Measurements from ENCODE around the gene TOB2.

The TOB2 gene

DNA sequence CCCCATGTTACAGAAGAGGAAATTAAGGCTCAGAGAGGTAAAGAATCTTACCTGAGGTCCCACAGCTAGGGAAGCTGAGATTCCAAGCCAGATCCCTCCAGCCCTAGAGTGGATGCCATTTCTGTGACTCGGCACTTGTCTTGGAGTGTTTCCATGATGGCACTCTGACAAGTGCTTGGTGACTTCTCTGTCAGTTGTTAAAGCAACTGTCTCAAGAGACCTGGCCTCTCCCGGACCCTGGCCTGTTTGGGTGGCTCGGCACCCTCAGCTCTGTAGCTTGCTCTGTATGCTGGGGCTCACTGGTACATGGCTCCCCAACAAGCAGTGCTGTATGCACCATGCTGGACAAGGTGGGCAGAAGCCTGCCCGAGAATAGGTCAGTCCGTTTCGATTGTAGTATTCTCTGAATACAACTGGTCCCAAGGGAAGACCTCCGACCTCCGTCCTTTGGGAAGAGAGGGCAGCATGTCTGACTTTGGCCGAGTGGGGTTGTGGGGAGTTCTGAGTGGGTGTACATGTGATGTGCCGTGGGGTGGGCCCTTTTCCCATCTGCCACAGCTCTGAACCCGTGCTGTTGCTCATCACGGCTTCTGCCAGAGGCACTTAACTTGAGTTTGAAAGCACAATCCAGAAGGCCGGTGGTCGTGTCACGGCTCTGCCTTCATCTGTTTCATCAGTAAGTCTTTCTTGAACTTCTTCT is 34.7 kb upstream of the TOB2 start:
- H3K27ac ChIP-seq (ENCODE audit: insufficient read depth, low read length, poor library complexity, severe bottlenecking) = no peak overlapping the region
- no peak for DNase-seq
- H3K4me1 ChIP-seq (ENCODE audit: control insufficient read depth, insufficient read depth, low read length, poor library complexity, severe bottlenecking) = no peaks in the 10 kb centered on the region
- no peak overlapping the region for H3K4me3 ChIP-seq (ENCODE audit: insufficient read depth, low read depth, low read length, poor library complexity, severe bottlenecking)
- H3K27me3 ChIP-seq (replicated peaks; ENCODE audit: control insufficient read depth, insufficient read depth, low read length, poor library complexity, severe bottlenecking) = no peaks in the 10 kb centered on the region
- H3K9me3 ChIP-seq (ENCODE audit: control insufficient read depth, low read length) = no peaks in the 10 kb centered on the region
- peaks cover 8% of the 10 kb centered on the region for H3K36me3 ChIP-seq (ENCODE audit: control insufficient read depth, insufficient read depth, low read length)

DNA sequence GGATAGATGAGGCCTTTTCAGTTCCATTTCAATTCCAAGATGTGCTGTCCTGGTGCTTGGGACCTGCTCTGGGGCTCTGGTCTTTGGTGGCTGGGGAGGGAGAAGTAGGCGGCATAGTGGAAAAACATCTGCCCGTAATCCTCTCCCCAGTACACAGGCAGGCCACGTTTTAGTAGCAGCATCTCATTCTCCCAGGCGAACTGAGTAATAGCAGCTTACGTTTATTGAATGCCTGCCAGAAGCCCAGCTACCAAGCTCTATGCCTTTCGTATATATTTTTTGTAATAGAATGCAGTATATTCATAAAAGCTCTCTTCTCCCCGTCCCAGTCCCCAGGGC is 33.8 kb upstream of the TOB2 start:
- peaks cover 8% of the 10 kb centered on the region for H3K36me3 ChIP-seq (ENCODE audit: control insufficient read depth, insufficient read depth, low read length)
- H3K4me3 ChIP-seq (ENCODE audit: insufficient read depth, low read depth, low read length, poor library complexity, severe bottlenecking) = no peak overlapping the region
- H3K9me3 ChIP-seq (ENCODE audit: control insufficient read depth, low read length) = no peaks in the 10 kb centered on the region
- H3K27me3 ChIP-seq (replicated peaks; ENCODE audit: control insufficient read depth, insufficient read depth, low read length, poor library complexity, severe bottlenecking) = no peaks in the 10 kb centered on the region
- no peak overlapping the region for H3K27ac ChIP-seq (ENCODE audit: insufficient read depth, low read length, poor library complexity, severe bottlenecking)
- DNase-seq = no peak
- H3K4me1 ChIP-seq (ENCODE audit: control insufficient read depth, insufficient read depth, low read length, poor library complexity, severe bottlenecking) = no peaks in the 10 kb centered on the region

DNA sequence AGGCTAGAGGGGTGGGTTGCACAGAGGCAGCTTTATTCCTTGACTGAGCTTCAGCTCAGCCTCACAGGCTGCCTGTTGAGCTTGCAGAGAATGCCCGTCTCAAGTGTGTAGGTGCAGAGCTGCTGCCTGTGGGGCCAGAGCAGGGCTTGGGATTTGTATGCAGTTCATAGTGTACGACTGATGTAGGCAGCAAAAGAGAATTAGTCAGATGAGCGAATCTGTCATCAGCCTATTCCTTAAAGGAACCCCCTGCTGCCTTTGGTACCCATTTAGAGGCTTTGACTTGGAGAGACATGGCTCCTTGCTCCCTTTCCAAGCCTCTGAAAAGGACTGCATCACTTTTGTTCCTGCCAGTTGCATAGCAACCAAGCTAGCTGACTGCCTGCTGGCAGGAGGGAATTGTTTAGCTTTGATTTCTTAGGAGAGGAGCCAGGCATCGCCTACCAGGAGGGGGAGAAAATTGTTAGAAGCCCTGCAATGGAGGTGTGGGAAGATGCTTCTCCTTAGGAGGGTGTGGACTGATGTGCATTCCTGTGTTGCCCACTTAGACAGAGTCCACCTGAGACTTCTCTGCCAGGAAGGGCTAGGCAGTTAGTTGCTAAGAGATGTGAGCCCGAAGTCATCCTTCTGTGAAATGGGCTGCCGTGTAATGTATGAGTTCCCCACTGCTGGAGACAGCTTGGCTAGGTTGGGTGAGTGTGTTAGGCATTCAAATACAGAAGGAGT is 33.2 kb upstream of the TOB2 start:
- Histone ChIP-seq H3K27me3 (replicated peaks; ENCODE audit: control insufficient read depth, insufficient read depth, low read length, poor library complexity, severe bottlenecking) (no peaks in the 10 kb centered on the region), H3K36me3 (ENCODE audit: control insufficient read depth, insufficient read depth, low read length) (peaks cover 8% of the 10 kb centered on the region), H3K9me3 (ENCODE audit: control insufficient read depth, low read length) (no peaks in the 10 kb centered on the region), H3K4me1 (ENCODE audit: control insufficient read depth, insufficient read depth, low read length, poor library complexity, severe bottlenecking) (no peaks in the 10 kb centered on the region), H3K27ac (ENCODE audit: insufficient read depth, low read length, poor library complexity, severe bottlenecking) (no peak overlapping the region), H3K4me3 (ENCODE audit: insufficient read depth, low read depth, low read length, poor library complexity, severe bottlenecking) (no peak overlapping the region)
- no peak for DNase-seq

DNA sequence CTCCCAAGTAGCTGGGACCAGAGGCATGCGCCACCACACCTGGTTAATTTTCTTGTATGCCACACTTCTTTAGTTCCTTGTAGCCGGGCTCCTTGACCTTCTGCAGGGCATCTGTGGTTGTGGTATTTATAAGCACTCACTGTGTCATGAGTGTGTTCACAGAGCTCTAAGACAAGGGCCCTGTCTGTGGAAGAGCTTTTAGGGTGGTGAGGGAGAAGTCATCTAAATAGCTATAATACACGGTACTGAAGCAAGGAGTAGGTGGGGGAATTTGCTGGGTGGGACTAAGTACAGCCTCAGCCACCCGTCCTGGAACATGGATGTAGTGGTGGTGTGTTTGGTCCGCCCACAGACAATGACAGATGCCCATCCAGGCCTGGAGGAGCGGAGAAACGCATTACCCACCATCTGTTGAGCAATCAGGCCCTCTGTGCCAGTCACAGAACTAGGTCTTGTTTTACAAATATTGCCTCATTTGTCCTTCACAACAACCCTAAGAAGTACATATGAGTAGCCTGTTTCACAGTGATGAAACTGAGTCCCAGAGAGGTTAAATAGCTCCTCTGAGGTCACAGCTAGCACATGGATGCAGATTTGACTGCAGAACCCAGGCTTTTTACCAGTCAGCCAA is 32.4 kb upstream of the TOB2 start:
- no peak for DNase-seq
- Histone ChIP-seq H3K9me3 (ENCODE audit: control insufficient read depth, low read length) (no peaks in the 10 kb centered on the region), H3K4me3 (ENCODE audit: insufficient read depth, low read depth, low read length, poor library complexity, severe bottlenecking) (no peak overlapping the region), H3K36me3 (ENCODE audit: control insufficient read depth, insufficient read depth, low read length) (peaks cover 8% of the 10 kb centered on the region), H3K27me3 (replicated peaks; ENCODE audit: control insufficient read depth, insufficient read depth, low read length, poor library complexity, severe bottlenecking) (no peaks in the 10 kb centered on the region), H3K4me1 (ENCODE audit: control insufficient read depth, insufficient read depth, low read length, poor library complexity, severe bottlenecking) (no peaks in the 10 kb centered on the region), H3K27ac (ENCODE audit: insufficient read depth, low read length, poor library complexity, severe bottlenecking) (no peak overlapping the region)

DNA sequence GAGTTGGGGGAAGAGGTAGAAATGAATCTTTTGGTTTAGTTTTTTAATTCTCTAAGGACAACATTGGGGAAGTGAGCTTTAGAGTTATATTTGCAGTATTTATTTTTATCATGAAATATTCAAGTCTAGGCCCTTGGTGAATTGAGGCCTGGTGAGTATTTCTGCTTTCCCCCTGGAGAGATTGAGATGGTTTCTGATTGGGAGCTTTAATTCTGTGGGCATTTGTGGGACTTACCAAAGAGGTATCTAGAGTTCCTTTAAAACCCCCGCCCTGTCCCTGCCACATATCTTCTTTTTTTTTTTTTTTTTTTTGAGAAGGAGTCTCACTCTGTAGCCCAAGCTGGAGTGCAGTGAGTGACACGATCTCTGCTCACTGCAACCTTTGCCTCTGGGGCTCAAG is 31.9 kb upstream of the TOB2 start:
- H3K4me1 ChIP-seq (ENCODE audit: control insufficient read depth, insufficient read depth, low read length, poor library complexity, severe bottlenecking) = no peaks in the 10 kb centered on the region
- no peak overlapping the region for H3K27ac ChIP-seq (ENCODE audit: insufficient read depth, low read length, poor library complexity, severe bottlenecking)
- H3K9me3 ChIP-seq (ENCODE audit: control insufficient read depth, low read length) = no peaks in the 10 kb centered on the region
- no peaks in the 10 kb centered on the region for H3K27me3 ChIP-seq (replicated peaks; ENCODE audit: control insufficient read depth, insufficient read depth, low read length, poor library complexity, severe bottlenecking)
- H3K36me3 ChIP-seq (ENCODE audit: control insufficient read depth, insufficient read depth, low read length) = peaks cover 8% of the 10 kb centered on the region
- no peak overlapping the region for H3K4me3 ChIP-seq (ENCODE audit: insufficient read depth, low read depth, low read length, poor library complexity, severe bottlenecking)
- no peak for DNase-seq

DNA sequence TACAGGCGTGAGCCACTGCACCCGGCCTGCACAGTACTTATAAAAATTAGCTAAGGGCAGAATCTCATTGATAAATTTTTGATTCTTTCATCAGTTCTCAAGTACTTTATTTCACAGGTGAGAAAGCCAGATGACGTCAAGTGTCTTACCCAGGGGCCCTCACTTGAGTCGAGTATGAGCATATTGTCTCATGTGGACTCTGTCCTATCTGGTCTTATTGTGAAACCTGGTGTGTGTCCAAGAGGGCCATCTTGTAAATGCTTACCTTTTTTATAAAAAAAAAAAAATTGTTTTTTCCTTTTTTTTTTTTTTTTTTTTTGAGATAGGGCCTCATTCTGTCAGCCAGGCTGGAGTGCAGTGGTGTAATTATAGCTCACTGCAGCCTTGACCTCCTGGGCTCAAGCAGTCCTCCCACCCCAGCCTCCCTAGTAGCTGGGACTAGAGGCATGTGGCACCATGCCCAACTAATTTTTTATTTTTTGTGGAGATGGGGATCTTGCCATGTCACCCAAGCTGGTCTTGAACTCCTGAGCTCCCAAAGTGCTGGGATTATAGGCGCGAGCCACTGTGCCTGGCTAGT is 28.4 kb upstream of the TOB2 start:
- Histone ChIP-seq H3K4me3 (ENCODE audit: insufficient read depth, low read depth, low read length, poor library complexity, severe bottlenecking) (no peak overlapping the region), H3K36me3 (ENCODE audit: control insufficient read depth, insufficient read depth, low read length) (peaks cover 12% of the 10 kb centered on the region), H3K9me3 (ENCODE audit: control insufficient read depth, low read length) (no peaks in the 10 kb centered on the region), H3K4me1 (ENCODE audit: control insufficient read depth, insufficient read depth, low read length, poor library complexity, severe bottlenecking) (no peaks in the 10 kb centered on the region), H3K27me3 (replicated peaks; ENCODE audit: control insufficient read depth, insufficient read depth, low read length, poor library complexity, severe bottlenecking) (no peaks in the 10 kb centered on the region), H3K27ac (ENCODE audit: insufficient read depth, low read length, poor library complexity, severe bottlenecking) (no peak overlapping the region)
- no peak for DNase-seq

DNA sequence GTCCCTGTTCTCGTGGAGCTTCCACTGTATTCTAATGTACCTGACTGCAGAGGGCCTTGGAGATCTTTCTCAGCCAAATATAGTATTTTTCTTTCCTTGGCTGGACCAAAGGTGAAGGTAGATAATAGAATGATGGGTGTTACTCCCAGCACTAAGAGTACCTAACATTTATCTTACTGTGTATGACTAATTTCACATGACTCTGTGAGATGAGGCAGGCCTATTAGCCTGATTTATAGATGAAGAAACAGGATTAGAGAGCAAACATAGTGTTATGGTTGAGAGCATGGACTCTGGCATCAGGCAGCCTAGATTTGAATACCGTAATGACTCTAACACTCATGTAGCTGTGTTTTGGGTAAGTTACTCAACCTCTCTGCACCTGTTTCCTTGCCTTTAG is 25.0 kb upstream of the TOB2 start:
- Histone ChIP-seq H3K4me3 (ENCODE audit: insufficient read depth, low read depth, low read length, poor library complexity, severe bottlenecking) (no peak overlapping the region), H3K27me3 (replicated peaks; ENCODE audit: control insufficient read depth, insufficient read depth, low read length, poor library complexity, severe bottlenecking) (no peaks in the 10 kb centered on the region), H3K9me3 (ENCODE audit: control insufficient read depth, low read length) (no peaks in the 10 kb centered on the region), H3K36me3 (ENCODE audit: control insufficient read depth, insufficient read depth, low read length) (peaks cover 14% of the 10 kb centered on the region), H3K4me1 (ENCODE audit: control insufficient read depth, insufficient read depth, low read length, poor library complexity, severe bottlenecking) (peaks cover 10% of the 10 kb centered on the region), H3K27ac (ENCODE audit: insufficient read depth, low read length, poor library complexity, severe bottlenecking) (no peak overlapping the region)
- DNase-seq = no peak

DNA sequence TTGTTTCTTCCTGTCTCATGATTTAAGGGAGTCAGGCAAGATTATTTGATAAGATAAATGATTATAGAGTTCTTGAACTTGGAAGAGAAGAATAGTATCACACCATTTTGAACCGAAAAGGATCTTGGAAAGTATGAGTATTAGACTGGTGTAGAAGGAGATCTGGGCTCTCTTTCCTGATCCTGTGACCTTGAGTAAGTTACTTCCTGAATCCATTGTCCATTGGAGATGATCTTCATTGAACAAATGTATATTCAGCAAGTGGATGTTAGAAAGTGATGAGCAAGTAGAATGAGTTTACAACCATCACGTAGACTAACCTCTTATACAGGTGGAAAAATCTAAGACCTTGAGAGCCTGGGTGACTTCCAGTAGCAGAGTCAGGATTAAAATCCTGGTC is 24.3 kb upstream of the TOB2 start:
- DNase-seq = no peak
- H3K27ac ChIP-seq (ENCODE audit: insufficient read depth, low read length, poor library complexity, severe bottlenecking) = no peak overlapping the region
- H3K36me3 ChIP-seq (ENCODE audit: control insufficient read depth, insufficient read depth, low read length) = peaks cover 19% of the 10 kb centered on the region
- no peak overlapping the region for H3K4me3 ChIP-seq (ENCODE audit: insufficient read depth, low read depth, low read length, poor library complexity, severe bottlenecking)
- H3K4me1 ChIP-seq (ENCODE audit: control insufficient read depth, insufficient read depth, low read length, poor library complexity, severe bottlenecking) = peaks cover 10% of the 10 kb centered on the region
- no peaks in the 10 kb centered on the region for H3K27me3 ChIP-seq (replicated peaks; ENCODE audit: control insufficient read depth, insufficient read depth, low read length, poor library complexity, severe bottlenecking)
- no peaks in the 10 kb centered on the region for H3K9me3 ChIP-seq (ENCODE audit: control insufficient read depth, low read length)

DNA sequence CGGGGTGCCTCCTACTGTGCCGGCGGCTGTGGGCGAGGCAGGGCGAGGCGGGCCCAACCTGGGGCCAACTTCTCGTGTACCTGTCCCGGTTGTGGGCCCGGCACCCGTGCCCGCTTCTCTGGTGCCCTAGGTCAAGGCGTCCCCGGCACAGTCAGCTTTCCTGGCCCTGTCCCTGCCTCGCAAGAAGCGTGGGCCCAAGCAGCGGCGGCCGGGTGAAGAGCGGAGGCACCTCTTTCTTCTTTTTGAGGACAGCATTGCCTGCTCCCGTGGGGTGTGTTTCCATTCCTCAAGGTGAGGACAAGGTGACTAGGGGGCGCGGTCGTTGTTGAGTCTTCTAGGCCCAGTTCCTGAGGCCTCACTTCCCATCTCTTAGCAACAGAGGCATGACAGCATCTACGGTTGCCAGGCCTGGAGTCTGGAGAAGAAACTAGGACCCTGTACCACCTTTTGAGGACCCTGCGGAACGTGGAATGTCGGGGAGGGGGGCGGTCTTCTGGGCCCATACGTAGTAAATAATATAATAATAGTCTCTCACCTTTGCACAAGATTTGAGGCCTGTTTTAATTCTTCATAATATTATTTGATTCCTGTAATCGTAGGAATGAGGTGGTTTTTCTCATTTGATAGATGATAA is 22.7 kb upstream of the TOB2 start:
- DNase-seq = no peak
- H3K4me1 ChIP-seq (ENCODE audit: control insufficient read depth, insufficient read depth, low read length, poor library complexity, severe bottlenecking) = peaks cover 10% of the 10 kb centered on the region
- H3K4me3 ChIP-seq (ENCODE audit: insufficient read depth, low read depth, low read length, poor library complexity, severe bottlenecking) = peak overlapping the region; percentile 81
- no peaks in the 10 kb centered on the region for H3K27me3 ChIP-seq (replicated peaks; ENCODE audit: control insufficient read depth, insufficient read depth, low read length, poor library complexity, severe bottlenecking)
- H3K36me3 ChIP-seq (ENCODE audit: control insufficient read depth, insufficient read depth, low read length) = peaks cover 32% of the 10 kb centered on the region
- H3K9me3 ChIP-seq (ENCODE audit: control insufficient read depth, low read length) = no peaks in the 10 kb centered on the region
- peak overlapping the region; percentile 97 for H3K27ac ChIP-seq (ENCODE audit: insufficient read depth, low read length, poor library complexity, severe bottlenecking)

Measured in effector memory CD4-positive, alpha-beta T cell (primary cell).